ENCODE measurements around the gene FRMD4B.

DNA sequence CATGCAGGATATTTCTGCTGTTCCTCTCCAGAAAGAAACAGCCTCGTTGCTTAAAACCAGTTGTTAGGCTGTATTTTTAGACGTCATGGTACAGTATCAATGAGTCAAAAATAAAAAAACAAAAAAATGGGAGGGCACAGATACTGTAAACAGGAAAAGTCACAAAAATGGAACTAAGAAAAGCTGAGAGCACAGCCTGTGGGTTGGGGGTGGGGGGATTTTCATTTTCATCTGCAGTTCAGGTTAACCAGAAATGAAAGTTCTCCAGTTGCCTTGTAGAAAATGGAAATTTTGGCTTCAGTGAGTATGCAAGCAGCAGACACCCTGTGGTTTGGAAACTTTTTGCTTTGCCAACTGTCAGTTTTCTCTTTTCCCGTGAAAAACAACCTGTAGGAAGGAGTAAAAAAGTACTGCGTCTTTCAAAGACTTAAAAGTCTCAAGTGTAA, 59.0 kb downstream of the FRMD4B start:
- TF ChIP-seq, protein P1, sequence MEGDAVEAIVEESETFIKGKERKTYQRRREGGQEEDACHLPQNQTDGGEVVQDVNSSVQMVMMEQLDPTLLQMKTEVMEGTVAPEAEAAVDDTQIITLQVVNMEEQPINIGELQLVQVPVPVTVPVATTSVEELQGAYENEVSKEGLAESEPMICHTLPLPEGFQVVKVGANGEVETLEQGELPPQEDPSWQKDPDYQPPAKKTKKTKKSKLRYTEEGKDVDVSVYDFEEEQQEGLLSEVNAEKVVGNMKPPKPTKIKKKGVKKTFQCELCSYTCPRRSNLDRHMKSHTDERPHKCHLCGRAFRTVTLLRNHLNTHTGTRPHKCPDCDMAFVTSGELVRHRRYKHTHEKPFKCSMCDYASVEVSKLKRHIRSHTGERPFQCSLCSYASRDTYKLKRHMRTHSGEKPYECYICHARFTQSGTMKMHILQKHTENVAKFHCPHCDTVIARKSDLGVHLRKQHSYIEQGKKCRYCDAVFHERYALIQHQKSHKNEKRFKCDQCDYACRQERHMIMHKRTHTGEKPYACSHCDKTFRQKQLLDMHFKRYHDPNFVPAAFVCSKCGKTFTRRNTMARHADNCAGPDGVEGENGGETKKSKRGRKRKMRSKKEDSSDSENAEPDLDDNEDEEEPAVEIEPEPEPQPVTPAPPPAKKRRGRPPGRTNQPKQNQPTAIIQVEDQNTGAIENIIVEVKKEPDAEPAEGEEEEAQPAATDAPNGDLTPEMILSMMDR (IDR thresholded peaks at IDR 0.05) = no peak
- no peak for TF ChIP-seq POLR2A (IDR thresholded peaks at IDR 0.05)

All from lower leg skin (tissue), 3 donors.